Epidermal melanocyte (primary cell): Measurements from ENCODE around the gene STX8.

Experiments
- DNase-seq: peaks from one replicate; pipeline ENCODE4 v3.0.0; 2011; ENCODE audit warnings: low spot score; ENCODE audit not compliant: insufficient read length

The STX8 gene

DNA sequence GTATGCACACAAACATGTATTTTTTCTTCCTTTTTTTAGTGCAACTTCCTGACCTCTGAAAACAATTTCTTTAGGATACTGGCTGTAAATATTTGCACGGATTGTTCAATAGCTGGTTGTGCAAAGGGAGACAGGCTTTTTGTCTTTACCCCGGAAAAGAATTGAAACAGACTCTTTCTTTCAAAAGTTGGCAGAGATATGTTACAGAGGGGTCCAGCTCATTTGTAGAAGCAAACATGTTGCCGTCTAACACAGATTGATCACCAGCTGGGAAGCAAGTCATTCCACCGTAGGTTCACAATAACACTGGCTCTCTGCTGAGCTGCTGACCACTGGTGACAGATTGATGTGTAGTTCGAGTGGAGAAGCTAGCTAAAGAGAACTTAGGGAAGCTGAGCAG, 130.9 kb downstream of the STX8 start:
- DNase-seq = no peak

GRCh38 chr17:9443811-9444210, 131.8 kb downstream of the STX8 start:
- no peak for DNase-seq

DNA sequence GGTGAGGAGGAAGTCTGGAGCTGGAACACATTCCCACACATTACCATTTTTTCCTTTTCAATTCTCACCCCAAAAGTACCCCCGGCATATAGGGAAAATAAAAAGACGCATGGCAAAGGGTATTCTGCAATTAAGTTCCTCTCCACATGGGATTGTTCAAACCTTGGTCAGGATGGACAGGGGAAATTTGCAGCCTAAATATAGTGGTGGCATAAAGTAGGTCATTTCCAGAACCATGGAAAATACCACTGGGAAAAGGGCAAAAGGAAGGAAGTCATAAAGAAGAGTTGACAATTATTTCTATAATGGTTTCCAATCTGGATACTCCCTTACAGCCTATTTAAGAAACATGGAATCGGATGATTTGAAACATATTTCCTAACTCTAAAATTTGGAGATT, 135.8 kb downstream of the STX8 start:
- DNase-seq = no peak

DNA sequence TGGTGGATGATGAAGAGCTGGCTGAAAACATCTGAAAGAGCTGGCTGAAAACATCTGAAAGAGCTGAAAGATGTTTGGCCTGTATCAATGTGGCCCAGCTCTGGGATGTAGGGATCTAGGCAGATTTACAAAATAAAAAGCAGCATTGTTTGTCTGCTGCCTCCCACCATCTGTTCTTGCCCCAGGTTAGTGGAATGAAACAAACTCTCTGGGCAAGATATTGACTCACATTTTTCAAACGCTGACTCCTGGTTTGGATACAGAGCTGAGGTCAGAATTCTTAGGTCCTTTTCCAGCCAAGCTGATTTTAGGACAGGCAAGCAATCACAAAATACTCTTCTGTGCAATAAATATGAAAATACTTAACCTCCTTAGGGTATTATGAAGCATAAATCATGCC, 139.0 kb downstream of the STX8 start:
- DNase-seq = peak; percentile 64

DNA sequence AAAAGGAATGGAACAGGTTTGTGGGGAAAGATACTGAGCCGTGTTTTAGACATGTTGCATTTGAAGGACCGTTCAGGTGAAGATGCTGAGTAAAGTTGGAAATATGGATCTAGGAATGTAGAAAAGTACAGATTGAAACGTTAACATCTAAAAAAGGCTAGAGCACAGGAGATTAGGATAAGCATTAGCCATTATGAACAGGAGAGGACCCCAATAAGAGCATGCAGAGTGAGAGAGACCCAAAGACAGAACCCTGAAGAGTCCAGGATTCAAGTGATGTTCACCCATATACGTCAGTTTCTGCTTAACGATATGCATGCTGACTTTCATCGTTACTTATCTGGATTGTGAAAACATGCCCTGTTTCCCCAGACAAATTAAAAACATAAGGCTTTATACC, 140.5 kb downstream of the STX8 start:
- DNase-seq = no peak

- no peak for DNase-seq
Measured at GRCh38 chr17:9434642-9435057, 141.0 kb downstream of the STX8 start.

- no peak for DNase-seq
Measured at GRCh38 chr17:9432934-9433421, 142.6 kb downstream of the STX8 start.

- no peak for DNase-seq
Measured at GRCh38 chr17:9432134-9432885, 143.3 kb downstream of the STX8 start.

- DNase-seq = no peak
Measured at GRCh38 chr17:9431620-9432019, 144.0 kb downstream of the STX8 start.

- DNase-seq = no peak
Measured at GRCh38 chr17:9427465-9428315, 147.9 kb downstream of the STX8 start.

DNA sequence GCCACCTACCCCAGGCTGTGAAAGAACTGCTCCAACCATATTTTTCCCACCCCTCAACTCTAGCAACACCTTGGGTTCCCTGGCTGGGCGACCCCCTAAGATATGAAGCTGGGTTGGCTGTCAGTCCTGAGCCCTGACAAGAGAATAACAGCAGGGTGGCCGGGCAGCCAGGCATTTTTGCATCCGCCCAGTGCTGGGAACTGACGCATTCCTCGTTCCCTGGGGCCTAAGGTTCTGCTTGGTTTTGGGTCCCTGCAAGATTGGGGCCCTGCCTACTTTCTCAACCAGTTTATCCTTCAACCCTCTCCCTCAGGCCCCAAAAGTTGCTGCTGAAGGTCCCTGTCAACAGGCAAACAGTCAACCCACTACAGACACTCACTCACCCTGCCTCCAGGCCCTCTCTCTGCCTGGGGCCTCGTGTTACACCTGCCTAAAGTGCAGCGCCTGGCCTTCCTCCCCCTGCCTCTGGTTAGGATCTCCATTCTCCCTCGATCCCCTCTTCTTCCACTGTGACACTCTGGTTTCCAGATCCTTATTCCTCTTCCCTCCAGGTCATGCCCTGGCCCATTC, 151.5 kb downstream of the STX8 start:
- no peak for DNase-seq

DNA sequence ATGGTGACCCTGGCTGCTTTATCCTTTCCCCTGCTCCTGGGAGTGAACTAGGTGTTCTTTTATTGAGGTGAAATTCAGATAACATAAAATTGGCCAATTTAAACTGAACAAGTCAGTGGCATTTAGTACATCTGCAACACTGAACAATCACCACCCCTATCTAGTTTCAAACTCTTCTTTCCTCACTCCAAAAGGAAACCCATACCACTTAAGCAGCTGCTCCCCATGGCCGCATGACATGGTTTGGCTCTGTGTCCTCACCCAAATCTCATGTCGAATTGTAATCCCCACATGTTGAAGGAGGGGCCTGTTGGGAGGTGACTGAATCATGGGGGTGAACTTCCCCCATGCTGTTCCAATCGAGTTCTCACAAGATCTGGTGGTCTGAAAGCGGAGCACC, 154.1 kb downstream of the STX8 start:
- no peak for DNase-seq

GRCh38 chr17:9419932-9420453, 155.6 kb downstream of the STX8 start:
- DNase-seq = no peak

DNA sequence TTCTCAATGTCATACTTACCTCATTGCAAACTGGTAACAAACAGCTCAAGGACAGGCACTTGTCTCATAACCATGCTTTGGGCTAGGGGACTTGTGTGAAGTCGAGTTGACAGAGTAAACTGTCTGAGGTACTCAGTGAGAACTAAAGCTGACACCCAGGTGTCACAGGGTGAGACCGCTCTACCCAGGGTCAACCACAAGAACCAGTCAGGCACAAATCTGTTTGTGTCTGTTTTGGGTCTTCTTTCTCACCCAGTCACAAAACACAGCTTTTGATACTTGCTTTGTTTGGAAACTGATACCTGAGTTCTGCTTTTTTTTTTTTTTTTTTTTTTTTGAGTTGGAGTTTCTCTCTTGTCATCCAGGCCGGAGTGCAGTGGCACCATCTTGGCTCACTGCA, 161.1 kb downstream of the STX8 start:
- DNase-seq = no peak

DNA sequence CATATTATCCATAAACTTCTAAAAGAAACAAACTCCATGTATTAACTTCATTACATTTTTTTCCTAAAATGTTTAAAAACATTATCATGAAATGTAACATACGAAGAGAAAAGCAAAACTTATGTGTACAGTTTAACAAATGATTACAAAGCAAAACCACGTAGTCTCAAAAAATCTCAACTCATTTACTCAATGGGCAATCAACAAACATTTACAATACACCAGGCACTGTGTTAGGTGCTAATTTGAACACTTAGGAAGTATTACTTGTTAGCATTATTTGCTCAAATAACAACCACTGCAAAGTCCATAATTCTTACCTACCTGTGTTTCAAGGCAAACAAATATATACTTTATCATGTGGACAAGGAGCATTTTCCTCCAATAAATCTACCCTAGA, 164.9 kb downstream of the STX8 start:
- DNase-seq = no peak

- no peak for DNase-seq
Measured at GRCh38 chr17:9410301-9410700, 165.3 kb downstream of the STX8 start.

- DNase-seq = no peak
Measured at GRCh38 chr17:9409878-9410277, 165.7 kb downstream of the STX8 start.

- DNase-seq = no peak
Measured at GRCh38 chr17:9408868-9409829, 166.5 kb downstream of the STX8 start.

DNA sequence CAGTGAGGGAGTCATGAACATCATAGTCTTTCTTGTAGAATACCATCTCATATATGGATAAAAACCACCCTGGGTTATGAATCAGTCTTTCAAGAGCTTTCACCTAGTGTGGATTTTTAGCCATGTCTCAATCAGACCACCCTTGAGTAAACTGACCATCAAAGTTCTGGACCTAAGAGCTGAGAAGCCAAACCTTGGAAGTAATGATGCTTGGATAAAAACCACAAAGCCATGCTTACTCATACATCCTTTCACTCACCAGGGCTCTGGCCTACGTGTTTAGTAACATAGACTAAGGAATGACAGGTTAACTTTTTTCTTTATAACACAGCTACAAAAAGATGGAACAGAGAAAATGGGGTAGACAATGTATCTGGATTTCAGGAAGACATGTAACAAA, 167.2 kb downstream of the STX8 start:
- DNase-seq = no peak

GRCh38 chr17:9406046-9406606, 169.5 kb downstream of the STX8 start:
- DNase-seq = no peak

DNA sequence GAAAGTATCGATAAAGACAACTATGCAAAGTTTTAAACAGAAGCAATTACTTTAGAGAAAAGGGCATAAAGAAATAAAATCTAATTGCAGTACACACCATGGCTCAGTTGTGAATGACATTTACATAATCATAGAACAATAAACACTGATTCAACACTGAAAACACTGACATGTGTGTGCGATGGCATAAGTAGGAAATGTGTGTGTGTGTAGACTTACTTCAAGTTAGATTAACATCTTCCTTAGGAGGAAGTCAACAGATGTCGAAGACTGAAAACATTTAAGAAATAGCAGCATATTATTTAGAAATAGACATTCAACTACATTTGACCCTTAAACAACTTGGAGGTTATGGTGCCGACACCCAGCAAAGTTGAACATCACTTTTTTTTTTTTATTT, 172.4 kb downstream of the STX8 start:
- DNase-seq = no peak
